ENCODE data around the gene ARHGEF11. TPM values are rescaled to one million over a fixed set of nuclear protein-coding genes. Genes with fewer than 3 reads are reported as not detected.

ARHGEF11 gene
- total and polyA plus RNA-seq, 2 experiments from 2014 or later = 25.0 to 26.9 TPM

- Histone ChIP-seq H3K27me3 (no peaks in the 10 kb centered on the region), H3K4me1 (ENCODE audit: insufficient read depth) (no peaks in the 10 kb centered on the region), H3K9me2 (replicated peaks; ENCODE audit: insufficient read depth) (no peaks in the 10 kb centered on the region), H3K4me2 (no peak overlapping the region), H3K9me3 (ENCODE audit: low read depth) (no peaks in the 10 kb centered on the region), H2AFZ (no peak overlapping the region), H4K20me1 (ENCODE audit: insufficient read depth, poor library complexity, severe bottlenecking) (no peaks in the 10 kb centered on the region), H3K36me3 (replicated peaks; ENCODE audit: insufficient read depth, low read depth) (no peaks in the 10 kb centered on the region), H3K4me3 (no peak overlapping the region), H3K79me2 (no peaks in the 10 kb centered on the region), H3K27ac (no peak overlapping the region)
- TF ChIP-seq EZH2 (IDR thresholded peaks at IDR 0.05; ENCODE audit: borderline replicate concordance) = no peak
- no peak for TF ChIP-seq EZH2phosphoT487 (IDR thresholded peaks at IDR 0.05; ENCODE audit: low read depth, severe bottlenecking, unreplicated experiment)
- TF ChIP-seq CTCF (IDR thresholded peaks at IDR 0.05; ENCODE audit: poor library complexity) = no peak
- DNase-seq (ENCODE audit: low spot score) = no peak
- 97% methylated on average over 5 of the region's 5 CpGs for WGBS (ENCODE audit: low lambda C conversion rate, missing lambda C conversion rate)
Observed at GRCh38 chr1:156936191-156936590, 109.4 kb downstream of the ARHGEF11 start.

GRCh38 chr1:156935505-156936128 lies 109.9 kb downstream of the ARHGEF11 start:
- WGBS (ENCODE audit: low lambda C conversion rate, missing lambda C conversion rate) = 87% methylated on average over 17 of the region's 17 CpGs
- no peak overlapping the region for H2AFZ ChIP-seq
- no peaks in the 10 kb centered on the region for H4K20me1 ChIP-seq (ENCODE audit: insufficient read depth, poor library complexity, severe bottlenecking)
- H3K27me3 ChIP-seq = peaks cover 3% of the 10 kb centered on the region
- no peak overlapping the region for H3K4me3 ChIP-seq
- H3K36me3 ChIP-seq (replicated peaks; ENCODE audit: insufficient read depth, low read depth) = no peaks in the 10 kb centered on the region
- H3K9me2 ChIP-seq (replicated peaks; ENCODE audit: insufficient read depth) = no peaks in the 10 kb centered on the region
- DNase-seq (ENCODE audit: low spot score) = no peak
- no peak overlapping the region for H3K4me2 ChIP-seq
- TF ChIP-seq EZH2phosphoT487 (IDR thresholded peaks at IDR 0.05; ENCODE audit: low read depth, severe bottlenecking, unreplicated experiment) = no peak
- no peak for TF ChIP-seq EZH2 (IDR thresholded peaks at IDR 0.05; ENCODE audit: borderline replicate concordance)
- TF ChIP-seq CTCF (IDR thresholded peaks at IDR 0.05; ENCODE audit: poor library complexity) = no peak
- no peaks in the 10 kb centered on the region for H3K9me3 ChIP-seq (ENCODE audit: low read depth)
- H3K4me1 ChIP-seq (ENCODE audit: insufficient read depth) = no peaks in the 10 kb centered on the region
- H3K27ac ChIP-seq = no peak overlapping the region
- H3K79me2 ChIP-seq = no peaks in the 10 kb centered on the region

GRCh38 chr1:156933136-156933535 lies 112.4 kb downstream of the ARHGEF11 start:
- no peaks in the 10 kb centered on the region for H3K4me1 ChIP-seq (ENCODE audit: insufficient read depth)
- no peaks in the 10 kb centered on the region for H3K9me2 ChIP-seq (replicated peaks; ENCODE audit: insufficient read depth)
- no peaks in the 10 kb centered on the region for H3K79me2 ChIP-seq
- H3K27ac ChIP-seq = no peak overlapping the region
- H3K27me3 ChIP-seq = peaks cover 25% of the 10 kb centered on the region
- H3K4me3 ChIP-seq = no peak overlapping the region
- no peak for DNase-seq (ENCODE audit: low spot score)
- H2AFZ ChIP-seq = no peak overlapping the region
- TF ChIP-seq EZH2 (IDR thresholded peaks at IDR 0.05; ENCODE audit: borderline replicate concordance) (no peak), EZH2phosphoT487 (IDR thresholded peaks at IDR 0.05; ENCODE audit: low read depth, severe bottlenecking, unreplicated experiment) (no peak), CTCF (IDR thresholded peaks at IDR 0.05; ENCODE audit: poor library complexity) (no peak)
- no peak overlapping the region for H3K4me2 ChIP-seq
- 74% methylated on average over 6 of the region's 6 CpGs for WGBS (ENCODE audit: low lambda C conversion rate, missing lambda C conversion rate)
- H3K36me3 ChIP-seq (replicated peaks; ENCODE audit: insufficient read depth, low read depth) = no peaks in the 10 kb centered on the region
- H4K20me1 ChIP-seq (ENCODE audit: insufficient read depth, poor library complexity, severe bottlenecking) = no peaks in the 10 kb centered on the region
- H3K9me3 ChIP-seq (ENCODE audit: low read depth) = no peaks in the 10 kb centered on the region

Measured in hepatocyte (in vitro differentiated cells).